MM.1S (cell line): ENCODE data around the gene LMNA.
"Not testable (repeated sequence)": the region's sequence is repeated elsewhere in the genome, so short reads cannot be mapped to it uniquely, and the experiment has no call there.

ENCODE experiments used
- DNase-seq: peaks from one replicate; pipeline ENCODE4 v3.0.0-alpha.2; 2015
- H2AFZ ChIP-seq: fragments of 300-600 bp; sonication (generic); 2 replicates; pipeline ENCODE4 v1.6.0; 2016; ENCODE audit warnings: antibody characterized with exemption, low read length
- H3F3A ChIP-seq: fragments of 300-600 bp; sonication (generic); 2 replicates; pipeline ENCODE4 v1.6.1; 2016; ENCODE audit warnings: mild to moderate bottlenecking, antibody characterized with exemption, low read length, moderate library complexity, mixed read lengths; ENCODE audit not compliant: insufficient read depth
- H3K27ac ChIP-seq: fragments of 300-600 bp; sonication (generic); 2 replicates; pipeline ENCODE4 v1.5.1; 2016; ENCODE audit warnings: mild to moderate bottlenecking, low read length
- H3K27me3 ChIP-seq: fragments of 300-600 bp; sonication (generic); replicated peaks from 2 replicates; pipeline ENCODE4 v1.6.0; 2016; ENCODE audit warnings: low read length; ENCODE audit not compliant: insufficient read depth
- H3K36me3 ChIP-seq: fragments of 300-600 bp; sonication (generic); replicated peaks from 2 replicates; pipeline ENCODE4 v1.6.1; 2016; ENCODE audit warnings: mild to moderate bottlenecking, low read length, mixed read lengths; ENCODE audit not compliant: insufficient read depth
- H3K4me1 ChIP-seq: fragments of 300-600 bp; sonication (generic); 2 replicates; pipeline ENCODE4 v1.6.1; 2016; ENCODE audit warnings: low read length, mixed read lengths
- H3K4me2 ChIP-seq: fragments of 300-600 bp; sonication (generic); 2 replicates; pipeline ENCODE4 v1.6.0; 2016; ENCODE audit warnings: low read depth, low read length
- H3K4me3 ChIP-seq: fragments of 300-600 bp; sonication (generic); 2 replicates; pipeline ENCODE4 v1.5.1; 2016; ENCODE audit warnings: low read length, mixed read lengths
- H3K79me2 ChIP-seq: fragments of 300-600 bp; sonication (generic); 2 replicates; pipeline ENCODE4 v1.6.1; 2016; ENCODE audit warnings: mixed run types, low read length, mixed read lengths
- H3K9ac ChIP-seq: fragments of 300-600 bp; sonication (generic); 2 replicates; pipeline ENCODE4 v1.6.1; 2016; ENCODE audit warnings: low read length, mixed read lengths
- H3K9me2 ChIP-seq: fragments of 300-600 bp; sonication (generic); replicated peaks from 2 replicates; pipeline ENCODE4 v1.6.1; 2016; ENCODE audit warnings: mild to moderate bottlenecking, low read length, mixed read lengths; ENCODE audit not compliant: insufficient read depth
- H3K9me3 ChIP-seq: fragments of 300-600 bp; sonication (generic); replicated peaks from 2 replicates; pipeline ENCODE4 v1.6.1; 2016; ENCODE audit warnings: mild to moderate bottlenecking, low read length, mixed read lengths; ENCODE audit not compliant: insufficient read depth
- H4K20me1 ChIP-seq: fragments of 300-600 bp; sonication (generic); 2 replicates; pipeline ENCODE4 v1.6.1; 2016; ENCODE audit warnings: mild to moderate bottlenecking, low read length, moderate library complexity, mixed read lengths; ENCODE audit not compliant: insufficient read depth
- EZH2 ChIP-seq: fragments of 300-600 bp; sonication (generic); optimal IDR thresholded peaks from 2 replicates; pipeline ENCODE3; 2017; ENCODE audit warnings: low read depth, mild to moderate bottlenecking, antibody characterized with exemption, low read length, mixed read lengths
- EZH2phosphoT487 ChIP-seq: fragments of 300-600 bp; sonication (generic); IDR thresholded peaks from 2 replicates; pipeline ENCODE4 v1.6.1; 2018; ENCODE audit warnings: antibody characterized with exemption, low read length
- TF ChIP-seq, protein P1 (sequence below): fragments of 300-600 bp; sonication (generic); IDR thresholded peaks from 2 replicates; pipeline ENCODE4 v1.5.1; 2016; ENCODE audit warnings: antibody characterized with exemption, low read length, mixed read lengths

LMNA gene

DNA sequence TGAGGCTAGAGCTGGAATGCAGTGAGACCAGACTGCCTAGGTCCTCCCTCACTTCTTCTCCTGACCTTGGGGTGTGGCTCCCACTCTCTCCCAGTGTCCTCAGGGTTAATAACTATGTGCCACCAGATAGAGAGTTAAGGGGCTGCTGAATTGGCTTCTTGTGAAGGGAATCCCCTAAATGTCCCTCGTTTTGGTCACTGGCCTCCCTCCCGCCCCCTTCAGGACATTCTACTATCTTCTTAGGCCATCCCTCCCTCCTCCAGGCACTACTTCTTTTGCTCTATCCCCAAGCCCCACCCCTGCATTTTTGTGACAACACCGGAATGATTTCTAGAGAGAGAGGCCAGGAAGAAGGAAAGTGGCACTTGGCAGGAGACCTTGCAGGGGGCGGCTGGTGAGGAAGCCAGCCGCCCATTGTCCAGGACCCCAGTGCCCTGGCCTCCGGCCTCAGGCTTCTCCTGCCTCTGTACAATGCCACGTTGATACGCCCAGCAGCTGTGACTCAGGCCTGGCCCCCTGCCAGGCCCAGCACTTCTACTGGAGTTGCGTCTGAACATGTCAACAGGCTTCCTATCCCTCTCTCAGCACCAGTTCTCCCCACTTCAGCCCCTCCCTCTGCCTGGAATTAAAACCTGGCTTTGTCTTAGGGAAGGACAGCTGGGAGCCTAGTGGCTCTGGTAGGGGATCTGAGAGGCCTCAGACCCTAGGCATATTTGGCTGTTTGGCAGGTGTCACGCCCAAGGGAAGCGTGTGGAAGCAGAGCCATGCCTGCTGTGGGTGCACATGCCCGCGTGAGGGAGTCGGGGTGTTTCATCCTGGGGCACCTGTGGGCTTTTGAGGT lies 9.1 kb downstream of the LMNA start:
- no peak for DNase-seq
- no peaks in the 10 kb centered on the region for H3K36me3 ChIP-seq
- H4K20me1 ChIP-seq: no peaks in the 10 kb centered on the region
- no peak overlapping the region for H3K4me2 ChIP-seq
- no peaks in the 10 kb centered on the region for H3K79me2 ChIP-seq
- no peak overlapping the region for H3K27ac ChIP-seq
- no peak overlapping the region for H2AFZ ChIP-seq
- peaks cover 38% of the 10 kb centered on the region for H3K4me1 ChIP-seq
- H3F3A ChIP-seq: peaks cover 8% of the 10 kb centered on the region; the same call in 1 of the 2 replicates
- no peak overlapping the region for H3K9ac ChIP-seq
- no peak overlapping the region for H3K4me3 ChIP-seq
- TF ChIP-seq EZH2 (no peak), EZH2phosphoT487 (no peak)
- TF ChIP-seq, protein P1, sequence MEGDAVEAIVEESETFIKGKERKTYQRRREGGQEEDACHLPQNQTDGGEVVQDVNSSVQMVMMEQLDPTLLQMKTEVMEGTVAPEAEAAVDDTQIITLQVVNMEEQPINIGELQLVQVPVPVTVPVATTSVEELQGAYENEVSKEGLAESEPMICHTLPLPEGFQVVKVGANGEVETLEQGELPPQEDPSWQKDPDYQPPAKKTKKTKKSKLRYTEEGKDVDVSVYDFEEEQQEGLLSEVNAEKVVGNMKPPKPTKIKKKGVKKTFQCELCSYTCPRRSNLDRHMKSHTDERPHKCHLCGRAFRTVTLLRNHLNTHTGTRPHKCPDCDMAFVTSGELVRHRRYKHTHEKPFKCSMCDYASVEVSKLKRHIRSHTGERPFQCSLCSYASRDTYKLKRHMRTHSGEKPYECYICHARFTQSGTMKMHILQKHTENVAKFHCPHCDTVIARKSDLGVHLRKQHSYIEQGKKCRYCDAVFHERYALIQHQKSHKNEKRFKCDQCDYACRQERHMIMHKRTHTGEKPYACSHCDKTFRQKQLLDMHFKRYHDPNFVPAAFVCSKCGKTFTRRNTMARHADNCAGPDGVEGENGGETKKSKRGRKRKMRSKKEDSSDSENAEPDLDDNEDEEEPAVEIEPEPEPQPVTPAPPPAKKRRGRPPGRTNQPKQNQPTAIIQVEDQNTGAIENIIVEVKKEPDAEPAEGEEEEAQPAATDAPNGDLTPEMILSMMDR: peak; percentile 32
- no peaks in the 10 kb centered on the region for H3K27me3 ChIP-seq
- H3K9me2 ChIP-seq: no peaks in the 10 kb centered on the region
- H3K9me3 ChIP-seq: no peaks in the 10 kb centered on the region

DNA sequence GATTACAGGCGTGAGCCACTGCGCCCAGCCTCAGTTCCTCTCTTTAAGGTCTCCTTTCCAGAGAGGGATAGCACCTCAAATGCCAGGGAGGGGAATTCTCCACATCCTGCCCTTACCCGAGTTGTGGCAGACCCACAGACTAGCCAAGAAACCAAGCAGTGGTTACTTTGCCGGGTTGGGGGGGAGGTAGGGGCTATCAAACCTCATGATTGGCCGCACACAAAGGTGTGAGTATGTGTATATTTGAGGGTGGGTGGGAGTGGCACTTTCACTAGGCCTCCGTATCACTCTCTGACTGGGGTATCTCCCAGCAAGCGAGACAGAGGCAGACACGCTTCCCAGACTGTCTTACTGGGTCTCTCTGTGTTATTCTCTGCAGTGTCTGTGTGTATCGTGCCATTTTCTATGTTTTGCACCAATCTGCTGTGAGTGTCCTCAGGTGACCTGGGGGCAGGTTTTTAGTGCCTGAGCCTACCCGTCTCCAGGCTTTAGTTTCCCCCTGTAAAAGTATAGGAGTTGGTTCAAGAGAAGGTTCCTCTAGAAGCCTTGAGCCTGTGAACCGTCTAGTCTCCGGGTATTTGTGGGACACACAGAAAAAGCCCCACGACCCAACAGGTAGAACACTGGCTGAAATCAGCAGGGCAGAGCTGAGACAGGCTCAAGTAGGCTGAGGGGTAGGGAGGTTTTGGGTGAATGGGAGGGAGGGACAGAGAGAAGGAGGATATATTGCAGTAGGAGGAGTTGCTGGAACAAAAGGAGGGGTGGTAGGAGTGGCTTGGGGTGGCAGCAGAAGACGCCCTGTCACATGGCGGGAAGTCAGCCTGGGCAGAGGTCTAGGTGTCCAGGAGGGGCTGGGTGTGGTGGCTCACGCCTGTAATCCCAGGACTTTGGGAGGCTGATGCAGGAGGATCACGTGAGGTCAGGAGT lies 10.3 kb downstream of the LMNA start:
- H3K9ac ChIP-seq: no peak overlapping the region
- no peak overlapping the region for H2AFZ ChIP-seq
- TF ChIP-seq EZH2phosphoT487 (no peak), EZH2 (no peak)
- TF ChIP-seq, protein P1: no peak
- no peaks in the 10 kb centered on the region for H3K36me3 ChIP-seq
- peaks cover 8% of the 10 kb centered on the region; the same call in 1 of the 2 replicates for H3F3A ChIP-seq
- DNase-seq: no peak
- H3K79me2 ChIP-seq: no peaks in the 10 kb centered on the region
- H4K20me1 ChIP-seq: no peaks in the 10 kb centered on the region
- H3K9me2 ChIP-seq: no peaks in the 10 kb centered on the region
- H3K9me3 ChIP-seq: no peaks in the 10 kb centered on the region
- peaks cover 39% of the 10 kb centered on the region for H3K4me1 ChIP-seq
- H3K27ac ChIP-seq: no peak overlapping the region
- H3K4me3 ChIP-seq: no peak overlapping the region
- no peaks in the 10 kb centered on the region for H3K27me3 ChIP-seq
- H3K4me2 ChIP-seq: no peak overlapping the region

GRCh38 chr1:156125544-156125943 lies 11.0 kb downstream of the LMNA start:
- H3K9ac ChIP-seq, H3K27ac ChIP-seq: not testable (repeated sequence)

More at GRCh38 chr1:156125544-156125943, 11.0 kb downstream of the LMNA start:
- peaks cover 43% of the 10 kb centered on the region for H3K4me1 ChIP-seq
- H3K36me3 ChIP-seq, H3K9me2 ChIP-seq, H3K27me3 ChIP-seq, H4K20me1 ChIP-seq, H3K4me3 ChIP-seq, DNase-seq, H3K79me2 ChIP-seq, H3K9me3 ChIP-seq, H2AFZ ChIP-seq, H3F3A ChIP-seq, H3K4me2 ChIP-seq: not testable (repeated sequence)
